H1 (cell line): ENCODE measurements around the gene AIF1. TPM values are rescaled to one million over a fixed set of nuclear protein-coding genes. Genes with fewer than 3 reads are reported as not detected.

Source experiments
- CTCF ChIA-PET: fragments of 300-600 bp; sonication (Branson Sonifier 250); formaldehyde crosslinking; loops from one replicate; lab custom pipeline; 2021; ENCODE audit not compliant: partially characterized antibody; lab: Charles Lee
- POLR2A ChIA-PET: fragments of 300-600 bp; sonication (Branson Sonifier 250); formaldehyde crosslinking; loops from one replicate; lab custom pipeline; 2021; ENCODE audit warnings: inconsistent platforms; ENCODE audit not compliant: partially characterized antibody; lab: Charles Lee
- DNase-seq, 2 experiments: peaks; one replicate each; pipeline versions ENCODE4 v3.0.0 to v3.0.0-alpha.2; 2010 to 2022; ENCODE audit warnings: low spot score in 2 of 2, low read depth in 1 of 2, mixed read lengths in 1 of 2
- FAIRE-seq: peaks from 2 replicates; lab custom pipeline; 2011; peaks lifted over from hg19 to GRCh38; lab: Jason Lieb, UNC
- H2AFZ ChIP-seq: 2 replicates; pipeline ENCODE4 v1.8.1; 2012; ENCODE audit warnings: low read length, inconsistent platforms
- H2AK5ac ChIP-seq: 2 replicates; pipeline ENCODE4 v1.6.1; 2013; ENCODE audit warnings: low read depth, low read length
- H2BK120ac ChIP-seq: replicated peaks from 2 replicates; pipeline ENCODE3; 2013; ENCODE audit warnings: low read depth, low read length, inconsistent platforms
- H2BK12ac ChIP-seq: 2 replicates; pipeline ENCODE4 v1.6.1; 2013; ENCODE audit warnings: low read depth, low read length
- H2BK15ac ChIP-seq: 2 replicates; pipeline ENCODE4 v1.6.1; 2013; ENCODE audit warnings: low read length
- H2BK20ac ChIP-seq: 2 replicates; pipeline ENCODE4 v1.6.1; 2013; ENCODE audit warnings: low read length
- H2BK5ac ChIP-seq: 2 replicates; pipeline ENCODE4 v1.6.1; 2013; ENCODE audit warnings: low read depth, low read length
- H3K14ac ChIP-seq: 2 replicates; pipeline ENCODE4 v1.6.1; 2013; ENCODE audit warnings: inconsistent platforms; ENCODE audit not compliant: insufficient read length
- H3K18ac ChIP-seq: 2 replicates; pipeline ENCODE4 v1.6.1; 2013; ENCODE audit warnings: low read length; ENCODE audit errors: extremely low read depth
- H3K23ac ChIP-seq: 2 replicates; pipeline ENCODE4 v1.6.1; 2013; ENCODE audit warnings: inconsistent platforms; ENCODE audit not compliant: insufficient read length
- H3K23me2 ChIP-seq: 2 replicates; pipeline ENCODE4 v1.6.1; 2013; ENCODE audit warnings: low read depth, low read length
- H3K27ac ChIP-seq: 2 replicates; pipeline ENCODE4 v1.6.1; 2011; ENCODE audit warnings: low read depth, low read length, inconsistent platforms
- H3K27me3 ChIP-seq, 4 experiments: replicated peaks in 1 of 4; 1 replicate in 1 of 4; 2 replicates in 3 of 4; pipeline versions ENCODE4 v1.6.1 to v1.8.1; 2011 to 2013; ENCODE audit warnings: low read length in 3 of 4, mild to moderate bottlenecking in 3 of 4, inconsistent platforms in 2 of 4, mixed read lengths in 2 of 4, moderate library complexity in 1 of 4; ENCODE audit not compliant: control insufficient read depth in 3 of 4, insufficient read depth in 3 of 4; ENCODE audit errors: extremely low read depth in 1 of 4
- H3K36me3 ChIP-seq, 4 experiments: 2 replicates each; pipeline versions ENCODE4 v1.6.1 to v1.8.1; 2011 to 2013; ENCODE audit warnings: mild to moderate bottlenecking in 4 of 4, low read length in 3 of 4, moderate library complexity in 2 of 4, control low read depth in 1 of 4, inconsistent platforms in 1 of 4; ENCODE audit not compliant: insufficient read depth in 4 of 4, control insufficient read depth in 2 of 4
- H3K4ac ChIP-seq: replicated peaks from 2 replicates; pipeline ENCODE3; 2013; ENCODE audit warnings: low read length, low read depth, mixed read lengths, inconsistent platforms; ENCODE audit not compliant: insufficient read length
- H3K4me1 ChIP-seq, 4 experiments: replicated peaks in 1 of 4; 1 replicate in 1 of 4; 2 replicates in 3 of 4; pipeline versions ENCODE4 v1.6.1 to v1.8.1; 2011 to 2013; ENCODE audit warnings: low read length in 3 of 4, inconsistent platforms in 2 of 4, mixed read lengths in 1 of 4; ENCODE audit not compliant: insufficient read depth in 4 of 4, control insufficient read depth in 3 of 4
- H3K4me2 ChIP-seq, 2 experiments: 2 replicates each; pipeline versions ENCODE4 v1.6.1 to v1.8.1; 2011 to 2013; ENCODE audit warnings: low read depth in 2 of 2, low read length in 2 of 2, control low read depth in 1 of 2, inconsistent platforms in 1 of 2, mild to moderate bottlenecking in 1 of 2; ENCODE audit not compliant: insufficient read depth in 1 of 2
- H3K4me3 ChIP-seq, 4 experiments: fragments of 200-600, 300-600 bp in 1 of 4; sonication (generic), shearing (Covaris generic), sonication (Bioruptor Twin) in 1 of 4; 2 replicates each; pipeline versions ENCODE4 v1.5.1 to v1.8.1; 2011 to 2016; ENCODE audit warnings: low read length in 4 of 4, low read depth in 3 of 4, control low read depth in 2 of 4, inconsistent platforms in 2 of 4, mild to moderate bottlenecking in 2 of 4, mixed read lengths in 1 of 4, moderate library complexity in 1 of 4; ENCODE audit not compliant: insufficient read depth in 2 of 4; ENCODE audit errors: extremely low read depth in 1 of 4
- H3K56ac ChIP-seq: replicated peaks from 2 replicates; pipeline ENCODE3; 2013; ENCODE audit warnings: low read depth, mild to moderate bottlenecking, mixed read lengths, low read length, inconsistent platforms; ENCODE audit not compliant: insufficient read length
- H3K79me1 ChIP-seq: 2 replicates; pipeline ENCODE4 v1.6.1; 2013; ENCODE audit warnings: low read depth, low read length, control low read depth
- H3K79me2 ChIP-seq, 2 experiments: 2 replicates each; pipeline versions ENCODE4 v1.6.1 to v1.8.1; 2012 to 2013; ENCODE audit warnings: low read length in 2 of 2, mild to moderate bottlenecking in 2 of 2, inconsistent platforms in 1 of 2; ENCODE audit not compliant: insufficient read depth in 2 of 2, control insufficient read depth in 1 of 2
- H3K9ac ChIP-seq, 4 experiments: replicated peaks in 1 of 4; 1 replicate in 1 of 4; 2 replicates in 3 of 4; pipeline versions ENCODE4 v1.6.1 to v1.8.1; 2011 to 2013; ENCODE audit warnings: low read depth in 3 of 4, low read length in 3 of 4, control low read depth in 2 of 4, mild to moderate bottlenecking in 2 of 4, moderate library complexity in 2 of 4, inconsistent platforms in 1 of 4; ENCODE audit errors: extremely low read depth in 1 of 4
- H3K9me3 ChIP-seq, 2 experiments: 2 replicates each; pipeline versions ENCODE4 v1.6.1 to v1.8.1; 2012 to 2013; ENCODE audit warnings: mild to moderate bottlenecking in 2 of 2, moderate library complexity in 2 of 2, control low read depth in 1 of 2, inconsistent platforms in 1 of 2, low read depth in 1 of 2, low read length in 1 of 2, mixed read lengths in 1 of 2; ENCODE audit not compliant: insufficient read depth in 2 of 2
- H4K20me1 ChIP-seq, 2 experiments: replicated peaks in 1 of 2; 2 replicates each; pipeline versions ENCODE3 to v1.8.1; 2011 to 2013; ENCODE audit warnings: inconsistent platforms in 2 of 2, low read length in 2 of 2, mild to moderate bottlenecking in 1 of 2; ENCODE audit not compliant: insufficient read depth in 2 of 2, control insufficient read depth in 1 of 2
- H4K5ac ChIP-seq: 2 replicates; pipeline ENCODE4 v1.6.1; 2013; ENCODE audit warnings: low read length, low read depth, mixed read lengths, inconsistent platforms; ENCODE audit not compliant: insufficient read length
- H4K8ac ChIP-seq: 2 replicates; pipeline ENCODE4 v1.8.0; 2013; ENCODE audit warnings: mild to moderate bottlenecking, moderate library complexity, low read length, inconsistent platforms; ENCODE audit not compliant: insufficient read depth; ENCODE audit errors: extremely low read depth
- H4K91ac ChIP-seq: replicated peaks from 2 replicates; pipeline ENCODE3; 2013; ENCODE audit warnings: low read length, mixed read lengths, inconsistent platforms; ENCODE audit not compliant: insufficient read length
- ASH2L ChIP-seq: fragments of 200-600, 300-600 bp; sonication (generic); IDR thresholded peaks from one replicate; pipeline ENCODE4 v1.7.1; 2017; ENCODE audit warnings: low read length
- CHD2 ChIP-seq: IDR thresholded peaks from 2 replicates; pipeline ENCODE4 v1.6.1; 2012; ENCODE audit warnings: low read length, improper control_type of control experiment
- CREB1 ChIP-seq: IDR thresholded peaks from 2 replicates; pipeline ENCODE4 v1.6.1; 2012; ENCODE audit warnings: inconsistent platforms
- JUN ChIP-seq: IDR thresholded peaks from 2 replicates; pipeline ENCODE4 v1.6.1; 2011; ENCODE audit warnings: low read depth, mild to moderate bottlenecking, improper control_type of control experiment, low read length
- KDM5A ChIP-seq: fragments of 200-600 bp; IDR thresholded peaks from 2 replicates; pipeline ENCODE4 v1.7.1; 2012; ENCODE audit warnings: mild to moderate bottlenecking, low read length, inconsistent platforms, mixed read lengths
- MAFK ChIP-seq: IDR thresholded peaks from 2 replicates; pipeline ENCODE4 v1.6.1; 2012; ENCODE audit warnings: low read depth, mild to moderate bottlenecking, improper control_type of control experiment, low read length
- NANOG ChIP-seq: IDR thresholded peaks from 2 replicates; pipeline ENCODE4 v1.6.1; 2011; ENCODE audit warnings: low read length, low read depth, mild to moderate bottlenecking, inconsistent platforms; ENCODE audit not compliant: insufficient read depth, poor library complexity, severe bottlenecking
- POLR2A ChIP-seq, 2 experiments: IDR thresholded peaks; 1 replicate in 1 of 2; 2 replicates in 1 of 2; pipeline ENCODE4 v1.6.1; 2011; ENCODE audit warnings: low read depth in 2 of 2, low read length in 2 of 2, mild to moderate bottlenecking in 2 of 2; ENCODE audit errors: control extremely low read depth in 1 of 2
- POLR2AphosphoS5 ChIP-seq: IDR thresholded peaks from 2 replicates; pipeline ENCODE4 v1.6.1; 2011; ENCODE audit warnings: low read depth, low read length
- SIRT6 ChIP-seq: IDR thresholded peaks from one replicate; pipeline ENCODE4 v1.7.1; 2012; ENCODE audit warnings: low read length, inconsistent platforms
- SRF ChIP-seq: IDR thresholded peaks from 2 replicates; pipeline ENCODE4 v1.6.1; 2011; ENCODE audit warnings: mild to moderate bottlenecking, low read depth, low read length, moderate library complexity
- SUZ12 ChIP-seq: fragments of 200-600 bp; sonication (generic); IDR thresholded peaks from 2 replicates; pipeline ENCODE4 v1.6.1; 2012; ENCODE audit warnings: mild to moderate bottlenecking, inconsistent platforms, low read length, moderate library complexity, mixed read lengths
- TAF1 ChIP-seq: IDR thresholded peaks from 2 replicates; pipeline ENCODE4 v1.6.1; 2011; ENCODE audit warnings: mild to moderate bottlenecking, low read depth, low read length
- TAF7 ChIP-seq: optimal IDR thresholded peaks from 2 replicates; pipeline ENCODE3; 2011; ENCODE audit warnings: low read depth, mild to moderate bottlenecking, inconsistent platforms, low read length, moderate library complexity, borderline replicate concordance
- TCF12 ChIP-seq: IDR thresholded peaks from 2 replicates; pipeline ENCODE4 v1.6.1; 2011; ENCODE audit warnings: low read depth, mild to moderate bottlenecking, low read length
- YY1 ChIP-seq: IDR thresholded peaks from 2 replicates; pipeline ENCODE4 v1.6.1; 2011; ENCODE audit warnings: low read depth, mild to moderate bottlenecking, low read length
- ZNF274 ChIP-seq: IDR thresholded peaks from 2 replicates; pipeline ENCODE4 v1.7.0; 2012; ENCODE audit warnings: low read length, borderline replicate concordance; ENCODE audit errors: extremely low read depth
- WGBS, 2 experiments: shearing (Covaris generic) in 1 of 2; methylation state at CpG; one replicate each; pipeline versions ENCODE4 v1.1.6 to v1.1.7; 2013 to 2015; ENCODE audit warnings: low lambda C conversion rate in 2 of 2, mixed read lengths in 2 of 2, inconsistent platforms in 1 of 2, low coverage in 1 of 2, missing lambda C conversion rate in 1 of 2; ENCODE audit not compliant: insufficient replicate concordance in 2 of 2, insufficient coverage in 1 of 2, insufficient read length in 1 of 2; ENCODE audit errors: extremely low coverage in 1 of 2, missing lambda C conversion rate in 1 of 2; 5-methylcytosine and 5-hydroxymethylcytosine counted together
- polyA plus RNA-seq, 7 experiments: library from polyadenylated mRNA; depleted of rRNA in 3 of 7; stranded (reverse) in 5 of 7; unstranded in 2 of 7; fragments of >200 nt in 5 of 7; fragments of 200-250 nt in 2 of 7; gene quantifications; 1 replicate in 5 of 7; 2 replicates in 1 of 7; 4 replicates in 1 of 7; pipeline versions ENCODE4 v1.2.1 to v1.2.3, GENCODE V29; 2011 to 2013; ENCODE audit warnings: missing spikeins in 2 of 7, mixed read lengths in 2 of 7
- total RNA-seq: library from RNA; stranded (reverse); fragmentation: NEBNext Ultra II Directional; extraction: Animal tissue kit (Norgen Biotek cat#: 25700); gene quantifications from 2 replicates; pipeline ENCODE4 v1.2.1, GENCODE V29; 2021

Gene AIF1
- total and polyA plus RNA-seq, 2 of the 8 experiments (the other 6 are each of a cell fraction or from before 2014, with no cell fraction given) = 6.3 to 9.8 TPM

GRCh38 chr6:31639043-31639442, 24.0 kb downstream of the AIF1 start:
- Histone ChIP-seq H3K23me2 (no peaks in the 10 kb centered on the region), H3K4ac (no peak overlapping the region), H4K20me1 (peaks cover 12 to 13% of the 10 kb centered on the region in 2 experiments), H4K8ac (no peak overlapping the region), H3K18ac (no peak overlapping the region), H3K4me3 (no peak overlapping the region), H3K56ac (no peak overlapping the region), H3K36me3 (peaks cover 61 to 94% (median 77%) of the 10 kb centered on the region in 4 experiments), H3K4me2 (no peak overlapping the region), H3K27ac (no peak overlapping the region), H4K5ac (no peak overlapping the region), H2BK20ac (no peak overlapping the region), H3K27me3 (no peaks in the 10 kb centered on the region), H2AK5ac (no peak overlapping the region), H2BK15ac (no peak overlapping the region), H3K4me1 (no peaks in the 10 kb centered on the region), H2BK12ac (no peak overlapping the region), H3K9me3 (no peaks in the 10 kb centered on the region), H3K14ac (no peak overlapping the region), H3K23ac (no peak overlapping the region), H3K9ac (no peak overlapping the region), H3K79me2 (no peaks in the 10 kb centered on the region), H2BK5ac (no peak overlapping the region), H3K79me1 (peaks cover 3% of the 10 kb centered on the region; the same call in 1 of the 2 replicates), H2BK120ac (no peak overlapping the region), H4K91ac (no peak overlapping the region), H2AFZ (no peak overlapping the region)
- FAIRE-seq (no peak), DNase-seq (no peak)
- WGBS, 2 experiments = 92% methylated on average over 9 of the region's 9 CpGs; no CpG with 5 or more reads in 1 of the 2 experiments
- CTCF ChIA-PET = interaction anchor here (0.8 to 1.8 kb wide), 5 partner anchors 14 to 40 kb away, joined by 3 to 4 read pairs (median 4); partner anchors contain the start of gene GPANK1
- POLR2A ChIA-PET = interaction anchor here (0.6 to 34.9 kb wide), 29 partner anchors 6 to 333 kb away, joined by 3 to 883 read pairs (median 4); partner anchors contain the start of genes ABHD16A, AIF1, APOM and BAG6
- TF ChIP-seq CREB1 = no peak
- TF ChIP-seq JUN = no peak
- no peak for TF ChIP-seq SRF
- peak in 1 of 2 experiments; percentile 51; a peak in 1 of 3 replicates for TF ChIP-seq POLR2A (IDR thresholded peaks at IDR 0.05; ENCODE audit: control extremely low read depth in 1 of 2, low read depth in 2 of 2, low read length in 2 of 2)
- no peak for TF ChIP-seq NANOG
- TF ChIP-seq TAF1 = no peak
- no peak for TF ChIP-seq CHD2
- TF ChIP-seq TAF7 = no peak
- TF ChIP-seq KDM5A = no peak
- no peak for TF ChIP-seq TCF12
- no peak for TF ChIP-seq ZNF274
- no peak for TF ChIP-seq SUZ12
- no peak for TF ChIP-seq ASH2L
- peak; percentile 61; the same call in 1 of the 2 replicates for TF ChIP-seq POLR2AphosphoS5
- TF ChIP-seq MAFK = no peak
- TF ChIP-seq SIRT6 = no peak
- no peak for TF ChIP-seq YY1
